Large intestine (tissue), 3 donors: ENCODE measurements around the gene ZNF860. TPM values are rescaled to one million over a fixed set of nuclear protein-coding genes. Genes with fewer than 3 reads are reported as not detected.
A peak's percentile ranks its signal among the peaks of the same experiment; 100 is the strongest.
"Not testable (repeated sequence)": the region's sequence is repeated elsewhere in the genome, so short reads cannot be mapped to it uniquely, and the experiment has no call there.

Experiments used
- DNase-seq, 2 donors: peaks; one replicate each; pipeline versions ENCODE4 v3.0.0 to v3.0.0-alpha.2; 2013
- H3K27ac ChIP-seq: one replicate; pipeline ENCODE4 v1.5.1; 2013; ENCODE audit warnings: low read length
- H3K27me3 ChIP-seq: 2 replicates; pipeline ENCODE4 v1.6.1; 2013; ENCODE audit warnings: low read length; ENCODE audit not compliant: control insufficient read depth, insufficient read depth
- H3K36me3 ChIP-seq: 2 replicates; pipeline ENCODE4 v1.6.1; 2013; ENCODE audit warnings: low read length; ENCODE audit not compliant: control insufficient read depth, insufficient read depth
- H3K4me1 ChIP-seq: one replicate; pipeline ENCODE4 v1.6.1; 2013; ENCODE audit warnings: low read length; ENCODE audit not compliant: control insufficient read depth, insufficient read depth
- H3K4me3 ChIP-seq: one replicate; pipeline ENCODE4 v1.5.1; 2013; ENCODE audit warnings: low read length
- H3K9me3 ChIP-seq: one replicate; pipeline ENCODE4 v1.6.1; 2013; ENCODE audit warnings: mild to moderate bottlenecking, low read depth, low read length, moderate library complexity; ENCODE audit not compliant: control insufficient read depth
- WGBS: methylation state at CpG from one replicate; pipeline ENCODE4 v1.1.5; 2013; ENCODE audit warnings: low lambda C conversion rate; ENCODE audit not compliant: insufficient coverage; 5-methylcytosine and 5-hydroxymethylcytosine counted together
- polyA plus RNA-seq: library from polyadenylated mRNA; unstranded; fragments of 120-200 nt; gene quantifications from one replicate; pipeline ENCODE4 v1.2.1, GENCODE V29; 2013

ZNF860 gene
- polyA plus RNA-seq, 1 donor, result 1.1 TPM

DNA sequence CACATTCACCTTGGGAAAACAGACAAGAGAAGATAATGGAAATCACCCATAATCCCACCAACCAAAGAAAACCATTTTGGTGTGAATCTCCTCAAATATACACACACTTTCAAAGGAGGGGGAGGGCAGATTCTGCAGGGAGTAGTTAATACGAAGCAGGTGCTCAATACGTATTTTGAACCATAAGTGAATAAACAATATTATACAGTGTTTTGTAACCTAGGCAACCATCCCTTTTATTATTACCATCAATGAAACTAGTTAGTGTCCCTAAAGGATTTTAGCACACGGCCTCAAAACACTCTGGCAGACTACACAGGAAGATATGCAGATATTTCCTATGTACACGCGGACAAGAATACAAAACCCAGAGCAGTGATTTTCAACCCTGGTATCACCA is 6.6 kb upstream of the ZNF860 start:
- peaks cover 10% of the 10 kb centered on the region for H3K4me1 ChIP-seq
- H3K36me3 ChIP-seq, result no peaks in the 10 kb centered on the region
- DNase-seq, result peak in 1 of 2 donors; percentile 43
- no peaks in the 10 kb centered on the region for H3K9me3 ChIP-seq
- H3K27me3 ChIP-seq, result no peaks in the 10 kb centered on the region
- H3K27ac ChIP-seq, result no peak overlapping the region
- no peak overlapping the region for H3K4me3 ChIP-seq
- WGBS, result no CpG with 5 or more reads among the region's 5 CpGs

DNA sequence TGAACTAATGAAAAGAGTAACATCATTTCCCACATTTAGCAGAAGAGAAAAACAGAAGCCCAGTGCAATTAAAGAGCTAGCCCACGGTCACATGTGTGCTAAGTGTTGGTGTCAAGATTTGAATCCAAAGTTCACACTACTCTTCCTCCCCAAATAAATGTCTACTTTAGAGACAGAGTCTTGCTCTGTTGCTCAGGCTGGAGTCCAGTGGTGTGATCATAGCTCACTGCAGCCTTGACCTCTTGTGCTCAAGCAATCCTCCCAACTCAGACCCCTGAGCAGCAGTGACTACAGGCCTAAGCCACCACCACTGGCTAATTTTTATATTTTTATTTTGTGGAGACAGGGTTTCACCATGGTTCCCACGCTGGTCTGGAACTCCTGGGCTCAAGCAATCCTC is 5.2 kb upstream of the ZNF860 start:
- Histone ChIP-seq H3K36me3 (no peaks in the 10 kb centered on the region), H3K27ac (no peak overlapping the region), H3K4me3 (no peak overlapping the region), H3K9me3 (peaks cover 2% of the 10 kb centered on the region), H3K27me3 (no peaks in the 10 kb centered on the region), H3K4me1 (peaks cover 10% of the 10 kb centered on the region)
- DNase-seq, result no peak
- no CpG with 5 or more reads among the region's 2 CpGs for WGBS

DNA sequence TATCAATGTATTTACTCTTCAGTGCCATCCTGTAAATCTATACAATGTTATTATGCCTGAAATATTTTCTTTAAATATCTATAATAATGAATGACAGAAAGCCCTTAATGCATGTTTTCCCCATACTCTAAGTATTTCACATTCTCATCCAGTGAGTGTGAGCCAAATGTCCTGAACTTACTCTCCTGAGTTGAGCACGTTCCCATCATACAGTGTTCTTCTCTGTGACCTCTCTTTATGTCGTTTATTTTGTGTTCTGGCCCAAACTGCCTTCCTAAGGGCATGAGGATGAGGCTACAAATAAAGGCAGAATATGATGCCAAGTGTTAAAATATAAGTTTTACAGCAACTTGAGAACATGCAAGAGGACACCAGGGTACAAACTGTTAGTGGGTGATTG is 3.8 kb upstream of the ZNF860 start:
- no peak overlapping the region for H3K4me3 ChIP-seq
- no peak overlapping the region for H3K27ac ChIP-seq
- peaks cover 2% of the 10 kb centered on the region for H3K9me3 ChIP-seq
- no peaks in the 10 kb centered on the region for H3K27me3 ChIP-seq
- H3K36me3 ChIP-seq, result no peaks in the 10 kb centered on the region
- WGBS, result 82% methylated on average over 2 of the region's 2 CpGs
- H3K4me1 ChIP-seq, result peaks cover 20% of the 10 kb centered on the region
- no peak for DNase-seq

DNA sequence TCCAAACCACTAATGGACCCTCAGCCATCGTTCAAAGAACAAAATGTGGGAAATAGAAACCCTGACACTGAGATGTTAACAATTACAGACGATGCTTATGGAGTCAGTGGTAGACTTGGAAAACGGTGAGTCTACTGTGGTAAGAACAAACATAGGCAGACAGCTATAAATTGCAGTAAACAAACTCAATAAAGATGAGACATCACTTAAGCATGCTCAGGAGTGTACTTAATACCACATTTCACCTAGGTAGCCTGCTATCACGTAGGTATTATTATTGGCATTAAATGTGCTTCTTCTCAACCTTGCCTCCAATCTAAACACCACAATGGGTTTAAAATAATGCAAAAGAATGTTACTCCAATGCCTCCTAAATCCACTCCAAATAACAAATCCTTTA is 3.0 kb upstream of the ZNF860 start:
- Histone ChIP-seq H3K27ac (peak overlapping the region; percentile 53), H3K4me3 (no peak overlapping the region), H3K9me3 (peaks cover 2% of the 10 kb centered on the region), H3K4me1 (peaks cover 21% of the 10 kb centered on the region), H3K36me3 (no peaks in the 10 kb centered on the region), H3K27me3 (no peaks in the 10 kb centered on the region)
- 40% methylated on average over 2 of the region's 4 CpGs for WGBS
- no peak for DNase-seq

DNA sequence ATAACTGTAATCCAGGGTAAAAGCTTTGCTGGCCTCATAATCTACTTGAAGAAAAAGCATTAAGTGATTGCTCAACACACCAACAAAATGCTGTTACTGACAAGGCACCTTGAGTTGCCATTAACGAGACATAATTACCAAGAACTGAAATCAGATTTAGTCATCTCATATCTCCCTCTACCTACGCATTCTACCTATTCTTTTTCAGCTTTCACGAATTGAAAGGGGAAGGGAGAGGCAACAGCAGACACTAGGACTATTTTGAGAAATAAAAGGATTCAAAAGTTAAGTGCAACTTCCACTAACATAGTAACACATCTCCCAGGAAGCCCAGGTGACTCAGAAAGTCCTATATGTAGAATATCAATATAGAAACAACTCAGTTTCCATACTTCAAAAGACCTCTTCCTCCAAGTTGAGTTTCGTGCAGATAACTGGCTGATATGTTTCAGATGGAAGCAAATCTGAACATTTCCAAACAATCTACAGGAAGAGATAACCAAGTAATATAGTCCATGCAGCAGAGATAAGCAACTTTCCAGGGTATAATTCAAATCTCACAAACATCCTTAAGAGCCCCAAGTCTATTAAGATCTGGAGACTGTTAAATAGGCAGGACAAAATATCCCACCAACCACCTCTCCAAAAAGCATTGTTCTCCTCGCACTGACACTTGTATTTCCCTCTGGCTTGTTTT is 2.4 kb upstream of the ZNF860 start:
- peaks cover 2% of the 10 kb centered on the region for H3K9me3 ChIP-seq
- peak overlapping the region; percentile 53 for H3K27ac ChIP-seq
- WGBS, result 20% methylated on average over 1 of the region's 5 CpGs
- H3K4me3 ChIP-seq, result no peak overlapping the region
- H3K36me3 ChIP-seq, result no peaks in the 10 kb centered on the region
- DNase-seq, result peak; percentile 14 to 57
- H3K4me1 ChIP-seq, result peaks cover 21% of the 10 kb centered on the region
- H3K27me3 ChIP-seq, result no peaks in the 10 kb centered on the region

DNA sequence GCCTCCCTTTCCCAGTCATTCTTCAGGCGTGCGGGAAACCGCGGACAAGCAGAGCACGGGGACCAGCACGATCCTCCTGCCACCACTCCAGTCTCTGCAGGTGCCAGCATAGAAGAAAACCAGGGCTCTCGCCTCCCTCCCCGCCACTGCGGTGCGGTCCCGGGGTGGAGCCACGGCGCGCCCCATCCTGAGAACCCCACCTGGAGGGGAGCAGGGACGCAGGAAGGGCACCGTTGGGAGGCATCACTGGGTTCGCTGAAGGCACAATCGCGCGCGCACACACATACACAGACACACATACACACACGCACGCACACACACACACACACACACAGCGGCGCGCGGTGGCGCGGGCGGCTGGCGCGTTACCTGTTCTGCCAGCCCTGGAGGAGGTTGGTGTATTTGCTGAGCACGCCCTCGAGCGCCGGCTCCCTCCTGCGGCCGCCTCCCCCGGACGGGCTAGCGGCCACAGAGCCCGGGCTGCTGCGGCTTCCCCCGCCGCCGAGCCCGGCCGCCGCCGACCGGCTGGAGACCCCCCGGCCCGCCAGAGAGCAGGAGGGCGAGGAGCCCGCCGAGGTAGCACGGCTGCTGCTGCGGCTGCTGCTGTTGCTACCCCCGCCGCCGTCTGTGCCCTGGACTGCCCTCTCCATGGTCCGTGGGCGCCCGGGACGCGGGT is 882 bp upstream of the ZNF860 start:
- no CpG with 5 or more reads among the region's 66 CpGs for WGBS
- Histone ChIP-seq H3K4me1 (peaks cover 21% of the 10 kb centered on the region), H3K27me3 (no peaks in the 10 kb centered on the region), H3K4me3 (peak overlapping the region; percentile 87), H3K36me3 (no peaks in the 10 kb centered on the region), H3K9me3 (peaks cover 2% of the 10 kb centered on the region), H3K27ac (peak overlapping the region; percentile 99)
- peak; percentile 79 to 89 for DNase-seq

DNA sequence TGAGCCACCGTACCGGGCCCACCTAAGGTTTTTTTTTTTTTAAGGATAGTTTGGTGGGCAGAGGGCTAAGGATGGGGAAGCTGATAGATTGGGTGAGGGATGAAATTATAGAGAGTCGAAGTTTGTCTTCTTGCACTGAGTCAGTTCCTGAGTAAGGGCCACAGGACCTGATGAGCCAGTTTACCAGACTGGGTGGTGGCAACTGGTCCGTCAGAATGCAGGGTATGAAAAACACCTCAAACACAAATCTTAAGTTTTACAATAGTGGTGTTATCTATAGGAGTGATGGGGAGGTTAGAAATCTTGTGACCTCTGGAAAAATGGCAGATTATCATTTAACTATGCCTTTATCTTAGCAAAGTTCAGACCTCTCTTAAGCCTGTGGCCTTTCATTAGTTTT is 2.8 kb downstream of the ZNF860 start:
- WGBS, result no CpG with 5 or more reads among the region's 4 CpGs
- H3K9me3 ChIP-seq, result peaks cover 2% of the 10 kb centered on the region
- H3K27ac ChIP-seq, result no peak overlapping the region
- peaks cover 10% of the 10 kb centered on the region for H3K4me1 ChIP-seq
- H3K4me3 ChIP-seq, result no peak overlapping the region
- no peak for DNase-seq
- H3K36me3 ChIP-seq, result no peaks in the 10 kb centered on the region
- no peaks in the 10 kb centered on the region for H3K27me3 ChIP-seq

DNA sequence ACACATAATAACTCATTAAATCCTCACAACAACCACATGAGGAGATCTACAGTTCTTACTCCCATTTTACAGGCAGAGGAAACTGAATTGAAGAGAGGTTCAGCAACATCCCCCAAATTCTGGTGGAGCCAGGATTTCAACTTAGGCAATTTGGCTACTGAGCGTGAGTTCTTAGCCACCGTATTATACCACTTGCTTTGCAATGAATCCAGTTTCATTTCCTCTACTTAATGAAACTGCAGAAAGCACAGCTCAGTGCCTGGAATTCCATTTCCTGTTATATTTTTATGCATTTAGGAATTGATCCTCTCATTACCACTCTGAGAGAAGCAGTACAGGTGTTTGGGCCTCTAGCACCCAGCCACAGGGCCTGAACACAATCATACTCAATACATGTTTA is 4.3 kb downstream of the ZNF860 start:
- no CpG with 5 or more reads among the region's 2 CpGs for WGBS
- H3K9me3 ChIP-seq, result no peaks in the 10 kb centered on the region

DNA sequence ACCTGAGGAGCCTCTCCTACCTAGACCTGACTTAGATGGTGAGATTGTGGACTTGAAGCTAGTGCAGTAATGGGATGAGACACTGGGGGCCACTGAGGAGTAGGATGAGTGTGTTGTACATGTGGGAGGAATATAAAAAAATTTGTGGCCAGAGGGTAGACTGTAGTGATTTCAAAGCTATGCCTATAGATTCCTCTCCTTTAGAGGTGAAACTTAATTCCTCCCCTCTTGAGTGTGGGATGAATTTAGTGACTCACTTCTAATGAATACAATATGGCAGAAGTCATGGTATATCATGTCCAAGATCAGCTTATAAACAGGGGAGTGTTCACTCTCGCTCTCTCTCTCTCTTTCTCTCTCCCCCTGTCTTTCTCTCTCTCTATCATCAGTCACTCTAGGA is 6.7 kb downstream of the ZNF860 start:
- H3K27me3 ChIP-seq, result no peaks in the 10 kb centered on the region
- no peaks in the 10 kb centered on the region for H3K36me3 ChIP-seq
- 100% methylated on average over 1 of the region's 1 CpG for WGBS
- H3K27ac ChIP-seq, result no peak overlapping the region
- peaks cover 3% of the 10 kb centered on the region for H3K9me3 ChIP-seq
- no peaks in the 10 kb centered on the region for H3K4me1 ChIP-seq
- H3K4me3 ChIP-seq, result no peak overlapping the region
- DNase-seq, result no peak

More for the DNA sequence above, 4.3 kb downstream of the ZNF860 start:
- Histone ChIP-seq H3K4me3 (no peak overlapping the region), H3K4me1 (peaks cover 10% of the 10 kb centered on the region), H3K27me3 (no peaks in the 10 kb centered on the region), H3K27ac (no peak overlapping the region), H3K36me3 (no peaks in the 10 kb centered on the region)
- DNase-seq, result no peak

DNA sequence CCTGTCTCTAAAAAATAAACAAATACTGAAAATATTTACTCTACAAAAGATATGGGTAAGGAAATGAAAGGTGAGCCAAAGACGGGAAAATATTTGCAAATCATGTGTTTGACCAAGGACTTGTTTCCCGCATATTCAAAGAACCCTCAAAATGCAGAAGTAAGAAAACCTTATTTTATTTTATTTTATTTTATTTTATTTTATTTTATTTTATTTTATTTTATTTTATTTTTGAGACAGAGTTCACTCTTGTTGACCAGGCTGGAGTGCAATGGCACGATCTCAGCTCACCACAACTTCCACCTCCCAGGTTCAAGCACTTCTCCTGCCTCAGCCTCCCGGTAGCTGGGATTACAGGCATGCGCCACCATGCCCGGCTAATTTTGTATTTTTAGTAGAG is 11.4 kb downstream of the ZNF860 start:
- H3K27me3 ChIP-seq, H3K36me3 ChIP-seq, H3K4me1 ChIP-seq, DNase-seq, H3K4me3 ChIP-seq, H3K9me3 ChIP-seq, H3K27ac ChIP-seq: not testable (repeated sequence)
- 100% methylated on average over 1 of the region's 6 CpGs for WGBS

DNA sequence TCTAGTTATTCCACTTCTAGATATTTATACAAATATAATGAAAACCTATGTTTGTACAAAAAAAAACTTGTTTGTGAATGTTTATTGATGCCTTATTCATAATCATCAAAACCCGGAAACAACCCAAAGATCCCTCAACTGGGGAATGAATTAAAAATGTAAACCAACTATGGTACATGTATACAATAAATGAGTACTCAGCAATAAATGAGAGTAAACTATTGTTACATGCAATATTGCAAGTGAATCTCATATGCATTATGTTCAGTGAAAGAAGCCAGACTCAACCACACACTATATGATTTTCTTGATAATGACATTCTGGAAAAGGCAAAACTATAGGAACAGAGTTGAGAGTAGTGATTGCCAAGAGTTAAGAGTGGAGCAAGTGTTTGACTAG is 12.3 kb downstream of the ZNF860 start:
- no CpG with 5 or more reads among the region's 1 CpG for WGBS
- no peaks in the 10 kb centered on the region for H3K27me3 ChIP-seq
- no peak overlapping the region for H3K27ac ChIP-seq
- H3K4me1 ChIP-seq, result no peaks in the 10 kb centered on the region
- no peaks in the 10 kb centered on the region for H3K36me3 ChIP-seq
- no peak overlapping the region for H3K4me3 ChIP-seq
- no peak for DNase-seq
- H3K9me3 ChIP-seq, result peaks cover 3% of the 10 kb centered on the region
